HG02571 (cell line): ENCODE results near the gene LYL1.

Experiments used
- ATAC-seq: cut with Tn5 transposase; IDR thresholded peaks from one replicate; pipeline ENCODE4 v1.9.1; 2021; ENCODE audit warnings: mild to moderate bottlenecking, moderate library complexity; ENCODE audit not compliant: unreplicated experiment

LYL1 gene

GRCh38 chr19:13109361-13110098, 6.9 kb upstream of the LYL1 start:
- ATAC-seq = no peak

- peak; percentile 11 for ATAC-seq
Observed at GRCh38 chr19:13104848-13105711, 2.4 kb upstream of the LYL1 start.

DNA sequence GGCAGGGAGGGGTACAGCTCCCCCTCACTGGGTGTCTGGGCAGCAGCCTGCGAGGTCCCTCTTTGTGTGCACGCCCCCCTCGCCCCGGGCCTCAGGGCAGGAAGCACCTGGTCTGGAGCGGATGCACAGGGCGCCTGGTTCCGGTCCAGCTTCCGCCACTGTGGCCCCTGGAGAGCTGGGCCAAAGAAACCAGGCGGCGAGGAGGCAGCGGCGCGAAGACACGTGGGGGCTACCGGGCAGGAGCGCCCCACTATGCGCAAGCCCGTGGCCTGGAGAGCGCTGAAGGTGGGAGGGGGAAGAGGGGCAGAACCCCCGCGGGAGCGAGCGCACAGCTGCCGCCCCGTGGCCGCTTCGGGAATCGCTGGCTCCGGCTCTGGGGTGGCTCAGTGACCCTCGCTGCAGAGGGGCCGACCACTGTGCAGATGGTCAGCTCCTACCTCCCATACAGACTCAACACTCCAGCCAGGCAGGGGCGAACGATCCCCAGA, 1.7 kb upstream of the LYL1 start:
- peak; percentile 32 for ATAC-seq

DNA sequence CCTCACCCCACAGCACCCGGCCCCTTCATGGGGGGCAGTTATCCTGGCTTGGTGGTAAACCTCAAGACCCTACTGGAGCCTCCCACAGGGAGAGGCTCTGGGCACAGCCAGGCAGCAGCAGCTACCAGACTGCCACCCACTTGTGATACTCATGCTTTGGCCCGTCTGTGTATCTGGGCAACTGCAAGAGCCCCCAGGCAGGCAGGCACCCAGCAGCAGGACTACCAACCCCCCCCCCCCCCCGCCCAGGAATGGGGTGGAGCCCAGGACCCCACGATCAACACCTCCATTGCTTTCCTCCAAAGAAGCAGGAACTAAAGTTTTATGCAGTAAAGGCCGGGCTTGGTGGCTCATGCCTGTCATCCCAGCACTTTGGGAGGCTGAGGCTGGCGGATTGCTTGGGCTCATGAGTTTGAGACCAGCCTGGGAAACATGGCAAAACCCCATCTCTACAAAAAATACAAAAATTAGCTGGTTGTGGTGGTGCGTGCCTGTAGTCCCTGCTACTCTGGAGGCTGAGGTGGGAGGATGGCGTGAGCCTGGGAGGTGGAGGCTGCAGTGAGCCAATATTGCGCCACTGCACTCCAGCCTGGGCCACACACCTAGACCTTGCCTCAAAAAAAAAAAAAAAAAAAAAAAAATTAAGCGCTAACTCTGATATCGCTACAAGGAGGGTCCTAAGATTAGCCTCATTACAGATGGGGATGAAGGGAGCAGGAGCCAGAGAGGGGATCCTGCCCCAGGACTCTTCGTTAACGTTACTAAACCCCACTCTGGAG, 1.1 kb upstream of the LYL1 start:
- no peak for ATAC-seq

- no peak for ATAC-seq
Observed at GRCh38 chr19:13102416-13102665, 317 bp downstream of the LYL1 start.

- ATAC-seq = no peak
Observed at GRCh38 chr19:13101590-13102415, 855 bp downstream of the LYL1 start.

- no peak for ATAC-seq
Observed at GRCh38 chr19:13100841-13101589, 1.6 kb downstream of the LYL1 start.

DNA sequence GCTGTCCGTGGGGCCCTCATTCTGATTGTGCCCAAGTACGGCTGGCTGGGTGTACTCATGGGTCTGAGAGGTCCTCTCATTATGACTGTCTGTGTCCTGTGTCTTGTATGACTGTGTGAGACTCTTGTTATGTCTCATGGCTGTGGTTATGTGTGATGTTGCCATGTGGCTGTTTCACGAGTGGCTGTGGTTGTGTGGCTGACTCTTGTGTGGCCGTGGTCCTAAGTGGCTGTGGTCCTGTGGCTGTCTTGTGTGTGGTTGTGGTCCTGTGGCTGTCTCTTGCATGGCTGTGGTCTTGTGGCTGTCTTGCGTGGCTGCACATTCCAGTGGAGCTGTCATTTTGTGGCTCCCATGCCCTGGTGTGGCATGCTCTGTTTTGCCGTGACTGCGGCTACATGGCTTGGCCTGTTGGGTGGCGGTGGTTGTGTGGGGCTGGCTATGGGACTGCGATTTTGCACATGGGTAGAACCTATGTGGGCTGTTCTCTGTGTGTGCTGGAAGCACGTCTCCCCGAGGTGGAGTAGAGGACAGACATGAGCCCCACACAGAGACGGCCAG, 2.5 kb downstream of the LYL1 start:
- ATAC-seq = no peak

DNA sequence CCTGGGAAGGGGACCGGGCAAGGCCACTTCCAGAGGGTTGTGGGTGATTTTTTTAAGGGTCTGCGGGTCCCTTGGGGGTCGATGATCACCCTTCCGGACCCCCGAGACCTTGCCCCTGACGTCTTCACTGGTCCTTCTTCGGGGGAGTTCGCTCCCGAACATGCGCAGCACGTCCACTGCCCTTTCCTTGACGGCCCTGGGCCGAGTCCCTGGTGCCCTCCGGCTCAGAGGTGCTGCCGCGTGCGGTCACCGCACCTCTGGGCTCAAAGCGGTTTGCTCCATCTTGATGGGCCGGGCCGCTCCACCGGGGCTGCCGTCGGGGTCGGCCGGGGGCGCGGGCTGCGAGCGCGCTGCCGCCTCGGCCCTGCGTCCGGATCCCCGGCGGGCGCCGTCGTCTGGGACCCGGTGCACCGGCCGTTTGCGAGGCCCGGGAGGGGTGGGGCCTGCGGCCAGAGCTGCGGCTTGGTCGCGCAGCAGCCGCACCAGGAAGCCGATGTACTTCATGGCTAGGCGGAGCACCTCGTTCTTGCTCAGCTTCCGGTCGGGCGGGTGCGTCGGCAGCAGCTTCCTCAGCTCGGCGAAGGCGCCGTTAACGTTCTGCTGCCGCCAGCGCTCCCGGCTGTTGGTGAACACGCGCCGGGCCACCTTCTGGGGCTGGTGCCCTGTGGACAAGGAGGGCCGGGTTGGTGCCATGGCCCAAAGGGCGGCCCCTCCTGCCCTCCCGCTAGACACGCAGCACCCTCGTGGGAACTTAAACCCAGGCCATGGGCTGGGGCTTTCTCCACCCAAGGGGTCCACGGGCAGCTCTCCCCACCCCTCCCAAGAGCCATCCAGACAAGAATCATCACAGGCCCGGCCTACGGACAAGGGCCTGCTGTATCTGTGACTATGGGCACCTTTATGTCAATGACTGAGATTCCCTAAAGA, 3.3 kb downstream of the LYL1 start:
- ATAC-seq = no peak

DNA sequence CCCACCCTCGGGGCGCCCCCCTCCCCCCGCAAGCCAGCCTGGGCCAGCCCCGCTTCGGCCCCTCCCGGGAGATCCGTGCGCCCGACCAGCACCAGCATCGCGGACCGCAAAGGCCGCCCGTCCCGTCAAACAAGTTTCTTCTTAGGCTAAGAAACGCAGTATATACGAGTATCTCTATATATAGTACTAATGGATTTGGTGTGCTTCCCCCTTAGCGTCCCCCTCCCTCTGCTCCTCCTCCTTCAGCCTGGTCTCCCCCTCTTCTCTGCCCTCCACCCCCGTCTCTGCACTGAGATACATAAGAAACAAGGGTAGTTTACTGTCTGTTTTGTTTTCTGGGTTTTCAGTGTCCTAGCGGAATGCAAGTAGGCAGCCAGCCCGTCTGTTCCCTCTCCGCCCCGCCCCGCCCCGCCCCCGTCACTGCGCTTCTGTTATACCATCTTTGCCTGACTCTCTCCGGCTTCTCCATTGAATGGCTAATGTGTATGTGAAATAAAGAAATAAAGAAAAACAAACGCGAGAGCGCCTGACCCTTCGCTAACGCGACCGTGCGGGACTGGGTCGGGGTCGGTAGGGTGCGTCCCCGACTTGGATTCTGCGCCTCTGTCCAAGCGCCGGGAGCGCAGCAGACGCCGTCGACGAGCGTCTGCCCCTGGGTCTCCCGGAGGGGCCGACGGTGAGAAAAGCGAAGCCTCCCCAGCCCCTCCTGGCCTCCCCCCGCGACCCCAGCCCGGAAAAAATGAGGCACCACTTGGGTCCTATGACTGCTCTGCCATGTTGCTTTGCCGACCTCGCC, 4.2 kb downstream of the LYL1 start:
- no peak for ATAC-seq

GRCh38 chr19:13097463-13098258, 5.0 kb downstream of the LYL1 start:
- no peak for ATAC-seq

GRCh38 chr19:13097033-13097462, 5.6 kb downstream of the LYL1 start:
- ATAC-seq = no peak

DNA sequence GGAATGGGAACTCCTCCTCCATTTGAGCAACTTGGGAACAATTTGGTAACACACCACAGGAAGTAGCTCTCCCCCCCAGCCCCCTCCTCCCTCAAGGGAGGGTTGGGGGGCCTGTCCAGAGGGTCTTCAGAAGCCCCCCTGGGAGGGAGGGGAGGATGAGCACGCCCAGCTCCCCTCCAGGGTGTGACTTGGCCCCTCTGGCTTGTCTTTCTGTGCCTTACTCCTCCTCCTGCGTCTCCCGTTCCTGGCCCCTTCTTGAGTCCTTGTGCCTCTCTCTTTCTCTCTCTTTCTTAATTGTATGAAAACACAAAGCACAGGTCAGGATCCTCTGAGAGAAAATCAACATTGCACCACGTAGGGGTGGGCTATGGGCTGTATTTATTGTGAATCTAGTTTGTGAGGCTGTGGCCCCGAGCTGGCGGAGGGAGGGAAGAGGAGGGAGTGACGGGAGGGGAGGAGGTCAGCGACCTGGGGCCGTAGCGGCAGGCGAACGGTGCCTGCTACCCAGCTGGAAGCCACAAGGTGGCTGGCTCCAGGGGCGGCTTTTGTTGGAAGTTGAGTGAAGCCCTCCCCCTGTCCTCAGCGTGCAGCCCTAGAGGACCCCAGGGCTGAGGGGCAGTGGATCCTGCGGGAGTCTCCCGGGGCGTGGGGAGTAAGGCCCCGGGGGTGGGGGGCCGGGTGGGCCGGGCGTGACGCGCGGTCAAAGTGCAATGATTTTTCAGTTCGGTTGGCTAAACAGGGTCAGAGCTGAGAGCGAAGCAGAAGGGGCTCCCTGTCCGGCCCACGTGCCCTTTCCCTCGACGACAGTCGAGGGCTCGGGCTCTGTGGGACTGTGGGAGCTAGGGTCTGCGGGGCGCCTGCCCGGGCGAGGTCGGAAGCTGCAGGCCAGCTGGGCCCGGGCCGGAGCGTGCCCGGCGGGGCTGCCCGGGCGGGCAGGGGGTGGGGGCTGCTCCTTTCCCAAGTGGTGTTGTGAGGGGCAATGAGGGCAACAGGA, 6.4 kb downstream of the LYL1 start:
- ATAC-seq = no peak

- no peak for ATAC-seq
Observed at GRCh38 chr19:13095393-13095784, 7.3 kb downstream of the LYL1 start.

GRCh38 chr19:13094771-13095392, 7.8 kb downstream of the LYL1 start:
- ATAC-seq = no peak
